ENCODE data around the gene GRID1. TPM values are rescaled to one million over a fixed set of nuclear protein-coding genes. Genes with fewer than 3 reads are reported as not detected.

The GRID1 gene
- total RNA-seq, 1 experiment from 2014 or later, result 5.6 TPM

DNA sequence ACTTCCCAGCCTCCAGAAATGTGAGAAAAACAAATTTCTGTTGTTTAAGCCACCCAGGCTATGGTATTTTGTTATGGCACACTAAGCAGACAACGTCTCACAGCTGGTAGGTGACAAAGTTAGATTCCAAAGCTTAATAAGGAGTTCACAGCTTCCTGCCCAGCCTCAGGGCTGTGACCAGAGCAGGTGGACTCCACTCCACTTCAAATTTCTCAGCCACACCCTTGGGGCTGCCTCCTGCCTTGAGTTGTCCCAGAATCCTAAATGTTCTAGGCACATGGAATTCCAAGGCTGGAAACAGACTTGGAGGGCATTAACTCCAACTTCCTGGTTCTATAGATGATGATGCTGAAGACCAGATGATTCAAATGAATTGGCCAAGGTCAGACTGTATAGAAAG, 310.7 kb downstream of the GRID1 start:
- no TSS peak for BruUV-seq (replicated peaks)
- no peak overlapping the region for H3K9ac ChIP-seq (ENCODE audit: low read length)
- H3K36me3 ChIP-seq (ENCODE audit: control insufficient read depth in 1 of 2, insufficient read depth in 2 of 2, low read length in 2 of 2), result no peaks in the 10 kb centered on the region
- H3K4me2 ChIP-seq (ENCODE audit: low read length), result no peak overlapping the region
- TF ChIP-seq SIN3A (IDR thresholded peaks at IDR 0.05; ENCODE audit: low read depth), result no peak
- no peak for TF ChIP-seq EZH2phosphoT487 (IDR thresholded peaks at IDR 0.05; ENCODE audit: borderline replicate concordance)
- no peak for TF ChIP-seq ZFX (IDR thresholded peaks at IDR 0.05)
- TF ChIP-seq EZH2 (IDR thresholded peaks at IDR 0.05), result no peak
- TF ChIP-seq TCF7L2 (IDR thresholded peaks at IDR 0.05; ENCODE audit: borderline replicate concordance, extremely low read depth, insufficient read depth, insufficient read length), result no peak
- TF ChIP-seq POLR2AphosphoS5 (IDR thresholded peaks at IDR 0.05; ENCODE audit: low read depth, low read length), result no peak
- no peaks in the 10 kb centered on the region for H3K9me2 ChIP-seq (ENCODE audit: insufficient read depth)
- H3K4me1 ChIP-seq (ENCODE audit: control insufficient read depth in 1 of 2, insufficient read depth in 2 of 2, low read length in 2 of 2), result no peaks in the 10 kb centered on the region
- H3K9me3 ChIP-seq (ENCODE audit: control insufficient read depth in 1 of 2, insufficient read depth in 1 of 2, low read depth in 1 of 2, low read length in 2 of 2), result no peaks in the 10 kb centered on the region
- CTCF ChIA-PET, result no interaction called here
- H3K27me3 ChIP-seq (ENCODE audit: insufficient read depth, low read length), result peaks cover 5% of the 10 kb centered on the region; the same call in 1 of the 2 replicates
- no peak overlapping the region for H2AFZ ChIP-seq (ENCODE audit: low read depth, low read length, poor library complexity, severe bottlenecking)
- no peak overlapping the region for H3K4me3 ChIP-seq (replicated peaks in 1 of 2; ENCODE audit: low read depth in 1 of 2, low read length in 2 of 2)
- POLR2A ChIA-PET, result no interaction called here
- no peak for DNase-seq (ENCODE audit: low read depth, low spot score)
- RAD21 ChIA-PET (ENCODE audit: low non-redundant PET in 1 of 2, low total read pairs in 2 of 2, uncharacterized antibody in 2 of 2, unreplicated experiment in 2 of 2), result no interaction called here
- no peaks in the 10 kb centered on the region; the same call in 1 of the 2 replicates for H4K20me1 ChIP-seq (ENCODE audit: insufficient read depth)
- no peaks in the 10 kb centered on the region for H3K79me2 ChIP-seq (ENCODE audit: insufficient read depth, low read length)
- ATAC-seq, result no peak
- H3K27ac ChIP-seq (ENCODE audit: low read depth, low read length), result no peak overlapping the region
- intact Hi-C loops (cut with micrococcal nuclease), result no loop called here

DNA sequence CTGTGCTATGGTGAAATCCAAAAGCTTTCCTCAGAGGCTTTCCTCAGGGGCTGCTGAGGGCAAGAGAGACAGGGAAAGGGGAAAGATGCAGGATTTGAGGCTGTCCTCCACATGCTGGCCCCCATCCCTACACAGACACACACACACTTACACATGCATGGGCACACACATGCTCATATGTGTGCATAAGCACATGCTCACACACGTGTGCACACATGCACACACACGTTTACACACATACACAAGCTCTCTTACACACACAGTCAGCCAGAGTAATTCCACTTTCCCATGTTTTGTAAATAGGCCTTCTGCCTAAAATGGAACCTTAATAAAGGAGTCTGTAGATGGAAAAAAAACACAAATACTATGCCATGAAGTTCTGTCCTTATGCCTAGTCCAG, 312.9 kb downstream of the GRID1 start:
- Histone ChIP-seq H3K4me2 (ENCODE audit: low read length) (no peak overlapping the region), H3K9me2 (ENCODE audit: insufficient read depth) (no peaks in the 10 kb centered on the region), H3K4me1 (ENCODE audit: control insufficient read depth in 1 of 2, insufficient read depth in 2 of 2, low read length in 2 of 2) (peaks cover 0 to 9% of the 10 kb centered on the region in 2 experiments; a peak in 1 of 4 replicates), H3K9ac (ENCODE audit: low read length) (no peak overlapping the region), H3K79me2 (ENCODE audit: insufficient read depth, low read length) (no peaks in the 10 kb centered on the region), H2AFZ (ENCODE audit: low read depth, low read length, poor library complexity, severe bottlenecking) (no peak overlapping the region), H3K9me3 (ENCODE audit: control insufficient read depth in 1 of 2, insufficient read depth in 1 of 2, low read depth in 1 of 2, low read length in 2 of 2) (no peaks in the 10 kb centered on the region), H3K36me3 (ENCODE audit: control insufficient read depth in 1 of 2, insufficient read depth in 2 of 2, low read length in 2 of 2) (no peaks in the 10 kb centered on the region), H3K4me3 (replicated peaks in 1 of 2; ENCODE audit: low read depth in 1 of 2, low read length in 2 of 2) (no peak overlapping the region), H3K27ac (ENCODE audit: low read depth, low read length) (no peak overlapping the region), H4K20me1 (ENCODE audit: insufficient read depth) (no peaks in the 10 kb centered on the region; the same call in 1 of the 2 replicates), H3K27me3 (ENCODE audit: insufficient read depth, low read length) (peaks cover 5% of the 10 kb centered on the region; the same call in 1 of the 2 replicates)
- intact Hi-C loops (cut with micrococcal nuclease), result no loop called here
- ChIA-PET CTCF (no interaction called here), POLR2A (interaction anchor here (0.6 kb wide), 1 partner anchor 651 kb away, joined by 4 read pairs; no protein-coding TSS in a partner anchor), RAD21 (ENCODE audit: low non-redundant PET in 1 of 2, low total read pairs in 2 of 2, uncharacterized antibody in 2 of 2, unreplicated experiment in 2 of 2) (no interaction called here)
- no peak for ATAC-seq
- no TSS peak for BruUV-seq (replicated peaks)
- DNase-seq (ENCODE audit: low read depth, low spot score), result no peak
- no peak for TF ChIP-seq SP1 (IDR thresholded peaks at IDR 0.05; ENCODE audit: low read depth)
- TF ChIP-seq, protein P1, sequence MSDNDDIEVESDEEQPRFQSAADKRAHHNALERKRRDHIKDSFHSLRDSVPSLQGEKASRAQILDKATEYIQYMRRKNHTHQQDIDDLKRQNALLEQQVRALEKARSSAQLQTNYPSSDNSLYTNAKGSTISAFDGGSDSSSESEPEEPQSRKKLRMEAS (IDR thresholded peaks at IDR 0.05), result no peak

Measured in HCT116 (cell line).